GM18858 (cell line): Measurements from ENCODE around the gene CCDC85A.

Experiments
- ATAC-seq: cut with Tn5 transposase; IDR thresholded peaks from one replicate; pipeline ENCODE4 v1.9.1; 2021; ENCODE audit not compliant: unreplicated experiment

Gene CCDC85A

GRCh38 chr2:56234241-56234640, 50.5 kb downstream of the CCDC85A start:
- no peak for ATAC-seq

GRCh38 chr2:56239030-56239429, 55.2 kb downstream of the CCDC85A start:
- ATAC-seq = no peak

GRCh38 chr2:56239437-56239836, 55.6 kb downstream of the CCDC85A start:
- ATAC-seq = no peak

GRCh38 chr2:56240210-56240609, 56.4 kb downstream of the CCDC85A start:
- no peak for ATAC-seq

GRCh38 chr2:56244506-56244905, 60.7 kb downstream of the CCDC85A start:
- no peak for ATAC-seq

GRCh38 chr2:56244911-56245530, 61.2 kb downstream of the CCDC85A start:
- no peak for ATAC-seq

GRCh38 chr2:56248965-56249742, 65.4 kb downstream of the CCDC85A start:
- no peak for ATAC-seq

GRCh38 chr2:56250153-56250729, 66.5 kb downstream of the CCDC85A start:
- no peak for ATAC-seq

GRCh38 chr2:56260415-56260814, 76.6 kb downstream of the CCDC85A start:
- ATAC-seq = no peak

GRCh38 chr2:56262241-56262640, 78.5 kb downstream of the CCDC85A start:
- ATAC-seq = no peak

GRCh38 chr2:56263876-56264275, 80.1 kb downstream of the CCDC85A start:
- ATAC-seq = no peak

GRCh38 chr2:56266761-56267414, 83.1 kb downstream of the CCDC85A start:
- no peak for ATAC-seq

GRCh38 chr2:56267415-56267788, 83.6 kb downstream of the CCDC85A start:
- no peak for ATAC-seq

- ATAC-seq = no peak
These were observed 85.1 kb downstream of the CCDC85A start for GRCh38 chr2:56268856-56269255.

- ATAC-seq = no peak
These were observed 87.5 kb downstream of the CCDC85A start for GRCh38 chr2:56271275-56271674.

- no peak for ATAC-seq
These were observed 101.4 kb downstream of the CCDC85A start for GRCh38 chr2:56285224-56285623.

- ATAC-seq = no peak
These were observed 103.1 kb downstream of the CCDC85A start for GRCh38 chr2:56286936-56287335.

GRCh38 chr2:56287508-56287907, 103.7 kb downstream of the CCDC85A start:
- ATAC-seq = no peak

GRCh38 chr2:56287974-56288373, 104.2 kb downstream of the CCDC85A start:
- ATAC-seq = no peak

GRCh38 chr2:56288838-56289580, 105.2 kb downstream of the CCDC85A start:
- no peak for ATAC-seq

GRCh38 chr2:56291711-56292110, 107.9 kb downstream of the CCDC85A start:
- no peak for ATAC-seq
